Suppressor macrophage treated with lipopolysaccharide for 4 hours (primary cell): ENCODE data around the gene CACNA2D1.

Experiments used
- DNase-seq: peaks from one replicate; pipeline ENCODE4 v3.0.0-alpha.2; 2020

Gene CACNA2D1

DNA sequence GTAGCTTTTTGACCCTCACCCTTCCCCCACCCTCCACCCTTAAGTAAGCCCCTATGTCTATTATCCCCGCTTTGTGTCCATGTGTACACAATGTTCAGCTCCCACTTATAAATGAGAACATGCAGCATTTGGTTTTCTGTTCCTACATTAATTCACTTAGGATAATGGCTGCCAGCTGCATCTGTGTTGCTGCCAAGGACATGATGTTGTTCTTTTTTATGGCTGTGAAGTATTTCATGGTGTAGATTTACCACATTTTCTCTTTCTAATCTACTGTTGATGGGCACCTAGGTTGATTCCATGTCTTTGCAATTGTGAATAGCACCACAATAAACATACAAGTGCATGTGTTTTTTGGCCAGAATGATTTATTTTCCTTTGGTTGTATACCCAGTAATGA lies 232.2 kb downstream of the CACNA2D1 start:
- no peak for DNase-seq

DNA sequence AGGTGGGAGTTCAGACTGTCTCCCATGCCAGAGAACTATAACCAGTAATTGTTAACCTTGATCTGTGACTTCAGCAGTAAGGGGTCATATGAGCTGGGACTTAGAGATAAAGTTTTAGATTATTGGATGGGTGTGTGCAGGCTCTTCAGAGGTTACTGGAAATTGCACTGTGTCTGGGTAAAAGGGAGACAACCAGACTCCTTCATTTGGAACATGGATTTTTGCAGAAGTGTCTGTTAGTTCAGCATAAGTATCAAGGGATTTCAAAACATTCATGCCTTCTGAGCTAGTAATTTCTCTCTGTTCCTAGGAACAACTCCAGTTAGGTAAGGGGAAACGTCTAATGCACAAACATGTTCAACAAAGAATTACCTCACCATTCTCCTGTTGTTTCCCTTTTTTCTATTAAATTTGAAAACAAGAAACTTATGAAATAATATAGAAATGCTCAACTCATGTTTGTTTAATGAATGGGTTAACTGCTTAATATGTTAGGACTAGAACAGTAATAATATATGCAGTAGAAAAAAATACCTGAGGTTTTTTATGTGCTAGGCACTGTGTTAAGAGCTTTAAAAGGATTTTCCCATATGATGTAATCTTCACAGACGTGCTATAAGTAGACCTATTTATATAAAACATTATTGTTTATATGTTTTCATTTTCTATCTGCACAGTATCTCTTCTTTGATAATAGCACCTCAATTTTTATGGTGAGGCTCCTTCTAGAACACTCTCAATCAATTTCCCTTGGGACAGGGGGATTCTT lies 233.0 kb downstream of the CACNA2D1 start:
- no peak for DNase-seq

DNA sequence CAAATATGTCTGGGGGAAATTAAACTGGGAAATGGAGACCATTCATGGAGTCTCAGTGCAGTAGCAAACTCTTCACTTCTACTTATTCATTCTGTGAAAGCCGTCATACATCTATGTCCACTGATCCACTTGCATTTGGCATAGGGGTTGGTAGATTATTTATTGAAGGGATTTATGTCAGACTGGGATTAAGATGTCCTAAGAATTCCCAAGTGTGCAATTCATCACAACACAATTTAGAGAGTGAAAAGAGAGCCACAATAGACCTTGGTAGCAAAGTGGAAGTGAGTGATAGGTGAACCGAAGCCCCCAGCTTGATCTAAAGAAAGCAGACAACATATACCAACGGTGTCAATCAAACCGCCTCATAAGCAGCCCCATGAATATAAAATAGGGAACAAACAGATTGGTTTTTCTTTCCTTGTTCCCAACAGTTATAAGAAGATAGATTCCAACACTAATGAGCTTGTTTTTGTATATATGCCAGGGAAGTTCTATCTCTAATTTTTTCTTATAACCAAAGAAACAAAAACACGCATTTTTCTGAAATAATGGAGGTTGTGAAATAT lies 234.3 kb downstream of the CACNA2D1 start:
- no peak for DNase-seq

DNA sequence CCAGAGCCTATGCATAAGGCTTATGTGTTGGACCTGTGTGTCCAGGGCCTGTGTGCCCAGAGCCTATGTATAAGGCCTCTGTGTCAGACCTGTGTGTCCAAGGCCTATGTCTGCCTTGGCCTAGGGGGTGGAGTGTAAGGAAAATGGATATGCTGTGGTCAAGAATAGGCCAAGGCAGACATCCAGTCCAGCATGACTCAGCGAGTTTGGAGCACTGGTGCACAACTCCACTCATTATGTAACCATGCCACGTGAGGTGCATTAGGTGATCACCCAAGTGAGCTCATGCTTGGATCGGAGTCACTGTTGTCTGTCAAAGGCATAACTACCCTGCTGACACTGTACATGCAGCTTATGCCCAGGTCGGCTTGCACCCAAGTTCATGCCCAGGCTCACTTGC lies 238.9 kb downstream of the CACNA2D1 start:
- DNase-seq, result no peak

DNA sequence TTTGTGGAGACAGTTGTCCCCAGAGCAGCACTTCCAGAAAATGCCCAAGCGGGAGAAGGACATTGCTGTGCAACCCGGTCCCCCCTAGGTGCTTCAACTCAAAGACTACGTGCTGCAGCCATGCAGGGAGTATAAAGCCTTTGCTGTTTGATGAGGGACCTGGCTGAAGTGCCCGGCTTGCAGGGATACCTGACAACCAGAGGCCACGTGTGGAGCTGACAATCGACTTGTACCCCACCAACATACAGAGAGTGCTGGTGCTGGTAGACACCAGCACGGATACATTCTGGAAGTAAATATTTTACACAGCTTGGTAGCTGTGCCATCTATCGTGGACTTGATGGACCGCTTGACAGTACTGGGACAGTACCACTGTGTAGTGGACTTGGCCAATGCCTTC lies 240.6 kb downstream of the CACNA2D1 start:
- no peak for DNase-seq

DNA sequence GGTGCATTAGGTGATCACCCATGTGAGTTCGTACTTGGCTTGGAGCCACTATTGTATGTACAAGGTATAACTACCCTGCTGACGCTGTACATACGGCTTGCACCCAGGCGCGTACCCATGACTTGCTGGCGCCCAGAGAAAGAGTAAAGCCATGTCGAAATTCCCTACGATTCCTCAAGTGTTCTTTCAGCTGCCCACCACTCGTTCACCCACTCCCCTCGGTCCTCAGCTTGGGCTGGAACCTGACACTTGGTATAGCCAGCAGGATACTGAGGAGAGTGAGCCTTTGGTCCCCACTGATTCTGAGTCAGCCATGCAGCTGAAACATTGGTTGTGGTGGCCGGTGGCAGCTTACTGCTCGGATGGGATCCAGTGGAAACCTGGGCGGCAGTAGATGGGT lies 241.5 kb downstream of the CACNA2D1 start:
- DNase-seq, result no peak

DNA sequence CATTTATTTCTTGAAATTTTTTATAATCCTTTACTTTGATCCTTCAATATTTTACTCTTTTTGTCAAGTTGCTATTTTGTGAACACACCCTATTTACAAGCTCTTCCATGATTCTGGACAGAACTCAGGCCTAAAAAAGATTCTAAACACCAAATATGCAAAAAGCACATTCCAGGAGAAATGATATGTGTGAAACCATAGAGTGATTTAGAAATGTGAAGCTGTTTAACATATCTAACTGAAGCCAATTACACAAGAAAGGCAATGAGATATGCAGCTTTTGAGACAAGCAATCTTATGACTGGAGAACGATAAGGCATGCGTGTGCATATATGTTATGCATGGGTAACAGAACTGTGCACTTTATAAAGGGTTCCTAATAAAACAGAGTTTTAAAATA lies 243.0 kb downstream of the CACNA2D1 start:
- no peak for DNase-seq

DNA sequence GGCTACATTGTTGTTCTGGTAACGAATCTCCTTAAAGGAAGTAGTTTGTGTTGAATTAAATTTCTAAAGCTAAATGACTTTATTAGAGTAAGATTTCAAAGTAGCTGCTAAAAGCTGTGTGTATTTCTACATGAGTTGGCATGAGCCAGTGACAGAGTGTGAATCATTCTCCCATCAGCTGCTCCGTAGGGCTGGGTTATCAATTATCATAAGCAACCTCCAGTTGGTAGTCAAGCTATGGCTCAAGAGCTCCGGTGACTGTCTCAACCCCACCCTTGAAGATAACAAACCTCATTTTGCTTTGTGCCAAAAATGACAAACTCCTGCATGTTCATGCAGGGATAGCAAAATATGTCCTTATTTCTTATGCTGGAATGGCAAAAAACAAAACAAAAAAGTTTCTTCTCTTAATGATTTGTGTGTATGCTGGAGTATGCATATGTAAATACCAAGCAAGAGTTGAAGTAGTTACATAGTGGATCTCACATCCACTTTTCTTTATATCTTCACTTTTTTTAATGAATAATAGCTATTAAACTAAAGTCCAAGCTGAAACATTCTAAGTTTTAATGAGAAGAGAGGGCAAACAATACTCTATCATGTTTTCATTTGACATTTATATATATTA lies 249.4 kb downstream of the CACNA2D1 start:
- DNase-seq, result no peak

DNA sequence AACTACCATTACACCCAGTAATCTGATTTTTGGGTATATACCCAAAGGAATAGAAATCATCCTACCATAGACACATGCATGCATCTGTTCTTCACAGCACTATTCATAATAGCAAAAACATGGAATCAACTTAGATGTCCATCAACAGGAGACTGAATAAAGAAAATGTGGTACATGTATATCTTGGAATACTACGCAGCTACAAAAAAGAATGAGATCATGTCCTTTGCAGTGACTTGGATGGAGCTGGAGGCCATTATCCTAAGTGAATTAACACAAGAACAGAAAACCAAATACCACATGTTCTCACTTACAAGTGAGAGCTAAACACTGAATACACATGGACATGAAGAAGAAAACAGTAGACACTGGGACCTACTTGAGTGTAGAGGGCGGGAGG lies 254.9 kb downstream of the CACNA2D1 start:
- DNase-seq, result no peak

DNA sequence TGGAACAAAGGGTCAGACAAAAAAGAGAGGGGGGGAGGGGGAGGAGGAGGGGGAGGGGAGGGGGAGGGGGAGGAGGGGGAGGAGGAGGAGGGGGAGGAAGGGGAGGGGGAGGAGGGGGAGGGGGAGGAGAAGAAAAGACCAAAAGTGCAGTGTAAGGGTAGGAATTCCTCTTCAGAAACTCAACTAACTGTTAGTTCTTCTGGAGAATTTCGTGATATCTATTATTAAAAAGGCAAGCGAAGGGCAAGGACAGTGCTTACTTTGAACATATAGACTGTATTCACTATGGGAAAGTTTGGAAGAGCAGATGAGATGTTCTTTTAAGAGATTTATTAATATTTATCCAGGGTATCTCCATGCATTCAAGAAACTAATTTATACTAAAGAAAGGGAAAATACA lies 258.1 kb downstream of the CACNA2D1 start:
- DNase-seq, result no peak

DNA sequence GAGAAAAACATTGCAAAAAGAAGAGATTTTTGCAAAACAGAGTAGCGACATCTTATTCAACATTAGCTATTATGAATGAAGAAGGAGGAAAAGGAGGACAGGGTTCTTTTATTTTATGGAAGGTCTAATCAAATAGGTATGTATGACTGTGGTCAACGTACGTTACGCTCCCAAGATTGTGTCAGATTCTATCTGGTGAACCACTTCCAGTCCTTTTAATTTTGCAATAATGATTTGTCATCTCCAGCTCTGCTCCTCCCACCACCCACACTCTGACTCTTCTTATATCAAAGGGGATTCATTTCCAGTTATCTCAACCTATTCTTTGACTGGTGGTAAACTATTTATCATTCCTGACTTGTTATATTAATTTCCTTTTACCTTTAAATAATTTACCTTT lies 259.9 kb downstream of the CACNA2D1 start:
- DNase-seq, result peak; percentile 8

DNA sequence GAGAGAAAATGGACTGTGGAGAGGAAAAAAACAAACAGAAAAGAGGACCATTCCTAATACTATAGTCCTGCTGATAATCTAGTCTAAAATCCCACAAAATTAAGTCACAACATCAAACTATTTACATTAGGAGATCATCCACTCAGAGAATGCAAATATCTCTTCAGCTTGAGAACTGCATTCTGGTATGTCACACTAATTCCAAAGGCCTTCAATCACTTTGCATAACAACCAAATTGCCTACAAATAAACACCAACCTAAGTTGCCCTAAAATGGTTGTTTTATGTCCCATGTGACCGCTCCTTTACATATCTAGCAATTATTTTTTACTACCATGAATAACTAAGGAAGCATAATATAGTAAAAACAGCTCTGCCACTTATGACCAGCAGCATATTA lies 264.3 kb downstream of the CACNA2D1 start:
- DNase-seq, result no peak

DNA sequence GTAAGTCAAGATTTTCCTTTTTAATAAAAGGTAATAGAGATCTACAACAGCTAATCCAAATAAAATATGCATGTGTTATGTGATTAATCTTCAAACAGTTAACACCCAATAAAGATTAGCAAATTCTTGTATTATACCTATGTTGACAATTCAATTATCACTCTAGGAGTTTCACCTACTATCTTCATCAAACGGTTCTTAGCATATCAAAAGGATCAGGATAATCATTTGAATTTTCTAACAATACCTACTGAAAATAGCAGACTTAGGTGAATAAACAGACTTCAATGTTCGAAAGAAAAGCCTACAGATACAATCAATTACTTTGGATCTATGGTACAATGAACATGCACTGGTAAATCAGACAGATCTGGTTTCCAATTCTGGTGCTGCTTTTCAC lies 268.3 kb downstream of the CACNA2D1 start:
- no peak for DNase-seq

DNA sequence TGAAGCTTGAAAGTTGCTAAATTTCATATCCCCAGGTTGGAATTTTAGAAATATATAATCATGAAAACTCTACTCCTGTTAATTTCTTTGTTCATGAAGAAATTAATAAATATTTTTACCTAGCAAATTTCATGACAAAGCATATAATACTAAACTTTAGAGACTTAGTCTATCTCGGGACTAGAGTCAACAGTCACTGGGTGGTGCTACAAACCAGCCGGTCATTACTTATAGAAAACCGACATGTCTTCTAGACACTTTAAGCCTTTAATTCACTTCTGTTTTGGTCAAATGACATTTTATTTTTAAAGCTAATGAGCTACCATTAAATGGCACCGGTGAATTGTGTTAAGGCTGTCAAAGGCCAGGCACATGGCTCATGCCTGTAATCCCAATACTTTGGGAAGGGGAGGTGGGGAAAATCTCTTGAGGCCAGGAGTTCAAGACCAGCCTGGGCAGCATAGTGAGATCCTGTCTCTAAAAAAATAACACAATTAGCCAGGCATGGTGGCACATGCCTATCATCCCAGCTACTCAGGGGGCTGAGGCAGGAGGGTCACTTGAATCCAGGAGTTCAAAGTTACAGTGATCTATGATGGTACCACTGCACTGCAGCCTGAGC lies 270.1 kb downstream of the CACNA2D1 start:
- DNase-seq, result no peak

DNA sequence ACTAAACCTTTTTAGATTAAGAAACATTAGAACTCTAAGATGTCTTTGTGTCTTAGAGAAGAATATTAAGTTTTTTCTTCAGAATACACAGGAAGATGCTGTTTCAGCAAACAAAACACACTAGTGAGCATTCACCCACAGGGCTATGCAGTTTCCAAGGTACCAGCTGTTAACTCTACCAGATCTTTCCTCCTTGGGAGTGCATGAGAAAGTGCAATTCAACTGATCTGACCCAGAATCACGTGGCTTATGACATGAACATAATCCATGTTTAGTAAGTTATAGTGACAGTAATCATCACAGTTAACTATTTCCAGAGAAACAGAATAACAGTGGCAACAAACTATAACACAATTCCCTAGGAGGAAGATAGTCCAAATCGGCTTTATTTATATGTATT lies 270.7 kb downstream of the CACNA2D1 start:
- DNase-seq, result no peak

DNA sequence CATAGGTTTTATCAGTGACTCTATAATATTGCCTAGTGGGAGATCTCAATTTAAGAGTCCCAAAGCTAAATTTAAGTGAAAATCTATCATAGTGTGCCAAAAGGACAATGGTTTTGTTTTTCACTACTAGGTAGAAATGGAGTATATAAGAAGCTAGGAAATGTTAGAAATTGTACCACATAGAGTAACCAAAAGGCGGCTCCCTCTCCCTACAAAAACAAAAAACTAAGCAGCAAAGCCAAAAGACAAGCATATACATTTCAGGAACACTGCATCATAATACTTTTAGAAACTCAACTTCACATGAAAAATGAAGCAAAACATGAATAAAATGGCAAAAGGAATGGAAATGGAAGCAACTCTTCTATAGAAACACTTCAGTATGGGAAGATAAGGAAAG lies 271.6 kb downstream of the CACNA2D1 start:
- DNase-seq, result no peak

DNA sequence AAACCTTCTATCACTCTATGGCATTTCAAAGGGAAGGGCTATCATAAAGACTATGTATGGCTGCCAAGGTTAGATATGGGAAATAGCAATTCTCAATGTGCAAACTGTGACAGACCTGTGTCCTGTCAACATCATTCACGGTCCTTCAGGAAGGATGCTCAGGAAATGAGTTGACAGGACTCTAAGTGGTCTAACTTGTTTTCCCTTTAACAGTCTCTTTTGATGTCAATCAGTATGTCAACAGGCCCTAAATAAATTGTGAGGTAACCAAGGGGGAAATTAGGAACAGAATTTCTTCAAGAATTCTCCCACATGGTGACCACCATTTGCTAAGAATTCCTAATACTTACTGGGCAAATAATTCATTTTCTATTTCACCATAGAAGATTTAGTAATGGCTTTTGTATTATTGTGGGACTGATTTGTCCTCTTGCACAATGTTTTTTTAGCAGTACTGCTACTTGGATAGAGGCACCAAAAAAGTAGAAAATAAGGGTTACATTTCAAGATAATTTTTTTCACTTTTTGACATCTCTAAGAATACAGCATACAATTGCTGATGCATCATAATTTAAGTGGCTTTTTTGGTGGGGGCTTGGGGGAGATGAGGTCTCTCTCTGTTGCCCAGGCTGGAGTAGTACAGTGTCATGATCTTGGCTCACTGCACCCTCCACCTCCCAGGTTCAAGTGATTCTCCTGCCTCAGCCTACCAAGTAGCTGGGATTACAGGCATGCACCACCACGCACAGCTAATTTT lies 275.8 kb downstream of the CACNA2D1 start:
- DNase-seq, result no peak

DNA sequence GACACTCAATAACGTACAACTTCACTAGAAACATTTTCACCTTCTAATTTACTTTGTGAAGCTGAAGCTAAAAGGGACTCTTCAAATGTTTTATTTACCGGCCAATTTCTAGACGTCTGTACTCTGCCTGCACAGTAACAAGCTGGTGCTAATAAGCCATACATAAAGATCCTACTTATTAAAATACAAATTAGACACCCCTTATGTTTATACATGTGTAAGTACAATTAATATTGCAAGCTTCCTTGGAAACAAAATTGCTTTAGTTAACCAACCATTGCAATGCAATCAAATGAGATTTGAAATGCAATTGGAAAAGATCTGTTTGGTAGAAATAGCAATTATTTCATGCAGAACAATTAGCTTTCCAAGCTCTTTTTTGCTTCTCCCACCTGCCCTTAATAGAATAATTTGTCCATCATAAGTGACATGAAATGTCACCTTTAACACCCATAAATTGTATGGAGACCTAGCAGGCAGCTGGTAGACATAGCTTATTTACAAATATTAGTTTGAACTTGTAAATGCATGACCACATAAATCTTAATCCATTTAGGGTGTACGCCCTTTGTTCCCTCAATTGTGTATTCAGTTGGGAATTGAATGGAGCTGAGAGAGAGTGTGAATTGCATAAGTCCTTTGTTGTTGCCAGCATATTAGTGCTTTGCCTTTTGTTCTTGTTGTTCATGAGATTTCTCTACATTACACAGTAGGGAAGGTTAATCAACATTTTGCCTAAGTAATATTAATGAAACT lies 277.1 kb downstream of the CACNA2D1 start:
- DNase-seq, result no peak

DNA sequence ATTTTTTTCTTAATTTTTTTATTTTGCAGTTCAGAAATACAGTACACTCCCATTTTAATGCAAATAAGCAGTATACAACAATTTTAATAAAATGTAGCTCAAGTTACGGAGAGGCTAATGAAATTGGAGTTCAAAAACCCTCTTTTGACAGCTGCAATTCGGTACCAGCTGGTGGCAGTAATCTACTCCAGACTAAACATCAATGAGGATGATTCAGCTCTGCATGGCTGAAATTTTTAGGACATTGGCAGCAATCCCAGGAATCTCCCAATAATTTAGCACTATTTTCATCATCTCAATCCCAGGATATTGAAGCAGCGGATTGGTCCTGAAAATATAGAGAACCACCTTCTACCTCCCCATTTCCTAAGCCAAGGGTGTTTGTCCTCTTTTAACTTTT lies 278.8 kb downstream of the CACNA2D1 start:
- DNase-seq, result no peak

DNA sequence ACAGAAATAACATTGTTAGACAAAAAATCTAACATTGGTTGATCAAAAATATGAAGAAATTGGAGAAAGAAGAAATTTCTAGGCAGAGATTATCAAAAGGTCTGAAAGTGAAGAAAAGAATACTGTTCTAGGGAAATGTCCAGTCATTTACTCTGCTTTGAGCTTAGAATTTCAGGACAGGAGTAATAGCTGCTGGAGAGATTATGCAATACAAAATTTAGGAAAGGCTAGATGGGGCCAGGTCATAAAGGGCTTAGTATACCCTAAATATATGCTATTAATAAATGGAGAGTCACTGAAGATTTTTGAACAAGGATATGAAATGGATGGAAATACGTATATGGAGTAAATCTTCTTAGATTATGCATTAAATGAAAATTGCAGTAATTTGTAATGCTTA lies 279.2 kb downstream of the CACNA2D1 start:
- DNase-seq, result no peak

DNA sequence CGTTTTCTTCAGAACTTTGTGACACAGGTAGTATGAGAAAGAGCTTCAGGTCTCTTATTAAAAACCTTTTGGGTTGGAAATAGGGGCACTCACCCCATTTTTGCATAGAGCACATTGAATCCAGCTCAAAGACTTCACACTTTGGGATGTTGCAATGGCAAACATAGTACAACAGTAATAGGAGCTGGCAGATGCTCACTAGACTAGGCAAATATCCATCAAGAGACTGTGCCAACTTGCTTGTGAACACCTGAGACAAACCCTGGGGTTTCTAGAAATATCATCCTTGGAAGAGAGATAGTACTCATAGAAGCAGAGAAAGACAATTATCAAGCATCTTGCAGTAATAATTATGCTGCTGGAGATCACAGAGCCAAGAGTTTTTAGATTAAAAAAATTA lies 280.0 kb downstream of the CACNA2D1 start:
- DNase-seq, result no peak

DNA sequence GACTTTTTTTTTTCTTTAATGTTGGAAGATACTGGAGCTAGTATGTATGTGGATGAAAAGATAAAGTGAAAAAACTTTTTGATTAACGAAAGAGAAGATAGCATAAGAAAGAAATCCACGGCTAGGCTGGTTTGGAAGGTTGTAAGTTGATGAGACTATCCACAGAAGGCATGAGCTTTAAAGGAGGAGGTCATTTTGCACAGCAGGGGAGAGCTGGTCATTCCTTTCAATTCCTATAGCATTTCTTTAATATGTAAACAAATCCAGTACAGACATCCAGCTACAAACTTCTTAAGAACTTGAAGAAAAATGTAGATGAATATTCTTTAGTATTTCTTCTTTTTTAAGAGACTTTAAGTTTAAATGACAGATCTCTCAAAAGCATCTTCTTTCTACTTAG lies 281.3 kb downstream of the CACNA2D1 start:
- DNase-seq, result no peak

DNA sequence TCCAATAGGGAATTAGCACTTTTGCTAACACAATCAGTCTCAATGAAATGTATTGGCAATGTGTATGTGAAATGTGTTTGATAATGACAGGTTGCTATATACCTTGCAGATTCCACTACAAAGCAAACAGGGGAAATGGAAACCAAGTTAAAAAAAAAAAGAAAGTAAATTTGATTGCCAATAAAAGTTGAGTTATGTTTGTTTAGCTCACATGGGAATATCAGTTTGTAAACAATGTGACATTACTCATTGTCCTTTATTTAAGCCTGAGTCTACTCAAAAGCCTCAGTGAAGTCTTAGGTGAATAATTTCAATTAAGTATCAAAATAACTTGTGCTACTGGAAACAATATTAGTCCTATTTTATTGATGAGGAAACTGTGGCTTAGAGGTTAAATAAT lies 285.2 kb downstream of the CACNA2D1 start:
- DNase-seq, result no peak
